GM12891 (cell line): Measurements from ENCODE around the gene LHX2.

ENCODE experiments used
- POLR2A ChIP-seq: IDR thresholded peaks from 2 replicates; pipeline ENCODE4 v1.6.1; 2011; ENCODE audit warnings: low read depth, low read length, control low read depth
- POLR2AphosphoS5 ChIP-seq: IDR thresholded peaks from 2 replicates; pipeline ENCODE4 v1.6.1; 2011; ENCODE audit warnings: low read depth, low read length, control low read depth

DNA sequence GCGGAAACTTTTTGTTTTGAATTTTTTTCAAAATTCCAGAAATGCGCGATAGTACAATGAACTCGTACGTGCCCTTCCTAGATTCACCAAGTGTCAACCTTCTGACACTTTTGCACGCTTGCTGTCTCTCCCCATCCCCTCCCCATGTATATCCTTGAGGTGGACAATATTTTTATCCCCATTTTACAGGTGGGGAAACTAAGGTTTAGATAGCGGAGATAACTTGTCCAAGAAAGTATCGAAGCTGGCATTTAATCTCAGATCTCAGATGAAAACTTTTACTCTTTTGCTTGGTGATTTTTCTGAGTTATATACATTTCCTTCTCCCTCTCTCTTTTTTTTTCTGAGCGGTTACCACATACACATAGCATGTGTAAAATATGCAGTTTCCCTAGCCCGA, 34.6 kb downstream of the LHX2 start:
- TF ChIP-seq POLR2A = no peak
- no peak for TF ChIP-seq POLR2AphosphoS5
